HFFc6 (cell line): ENCODE data around the gene PTPRM. TPM values are rescaled to one million over a fixed set of nuclear protein-coding genes. Genes with fewer than 3 reads are reported as not detected.

Experiments
- DNase-seq: peaks from one replicate; pipeline ENCODE4 v3.0.0-alpha.2; 2018
- H3K27ac Mint-ChIP-seq: 2 replicates; pipeline ENCODE4 v1.8.0; 2020; ENCODE audit warnings: mild to moderate bottlenecking, mixed read lengths
- H3K27me3 Mint-ChIP-seq: 2 replicates; pipeline ENCODE4 v1.8.0; 2021; ENCODE audit warnings: mild to moderate bottlenecking, moderate library complexity, mixed read lengths; ENCODE audit not compliant: insufficient read depth
- H3K36me3 Mint-ChIP-seq: 2 replicates; pipeline ENCODE4 v1.8.0; 2021; ENCODE audit warnings: low read depth, mixed read lengths
- H3K4me1 Mint-ChIP-seq: 2 replicates; pipeline ENCODE4 v1.8.0; 2020; ENCODE audit warnings: low read depth, mixed read lengths
- H3K4me3 Mint-ChIP-seq: 2 replicates; pipeline ENCODE4 v1.8.0; 2020; ENCODE audit warnings: mild to moderate bottlenecking, moderate library complexity, mixed read lengths
- H3K9me3 Mint-ChIP-seq: 2 replicates; pipeline ENCODE4 v1.8.0; 2020; ENCODE audit warnings: mild to moderate bottlenecking, mixed read lengths
- total RNA-seq, 6 experiments: library from RNA; stranded (reverse); fragmentation: NEBNext Ultra II Directional; extraction: Animal tissue kit (Norgen Biotek cat#: 25700); gene quantifications; 2 replicates in 1 of 6; 3 replicates in 5 of 6; pipeline ENCODE4 v1.2.3, GENCODE V29; 2021
- TF ChIP-seq, protein P1 (sequence below): fragments of 200-600 bp; sonication (generic); IDR thresholded peaks from 2 replicates; pipeline ENCODE4 v1.5.0; 2021; ENCODE audit warnings: antibody characterized with exemption, mild to moderate bottlenecking

The PTPRM gene
- total RNA-seq, 6 experiments from 2014 or later = 39.4 to 49.8 (median 43.8) TPM

DNA sequence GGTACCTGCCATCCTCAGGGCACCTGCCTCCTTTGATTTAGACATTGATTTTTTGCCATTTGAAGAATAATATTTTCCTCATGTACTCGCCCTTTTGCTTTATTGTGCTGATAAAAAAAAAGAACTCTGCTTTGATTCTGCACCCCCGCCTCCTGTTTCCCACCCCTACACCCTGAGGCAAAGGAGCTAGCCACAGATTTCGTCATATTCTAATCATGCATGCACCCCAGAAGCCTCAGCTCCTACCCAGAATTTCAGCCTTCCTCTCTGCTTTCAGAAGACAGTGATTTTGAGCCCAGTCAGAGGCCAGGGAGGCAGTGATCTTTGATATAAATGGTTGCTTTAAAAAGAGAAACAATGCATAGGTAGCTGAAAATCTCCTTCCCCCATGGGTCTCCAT lies 329.0 kb downstream of the PTPRM start:
- no peak for DNase-seq
- no peak overlapping the region for H3K4me3 Mint-ChIP-seq
- H3K27me3 Mint-ChIP-seq = no peaks in the 10 kb centered on the region
- H3K27ac Mint-ChIP-seq = no peak overlapping the region
- no peaks in the 10 kb centered on the region for H3K36me3 Mint-ChIP-seq
- no peaks in the 10 kb centered on the region for H3K9me3 Mint-ChIP-seq
- TF ChIP-seq, protein P1, sequence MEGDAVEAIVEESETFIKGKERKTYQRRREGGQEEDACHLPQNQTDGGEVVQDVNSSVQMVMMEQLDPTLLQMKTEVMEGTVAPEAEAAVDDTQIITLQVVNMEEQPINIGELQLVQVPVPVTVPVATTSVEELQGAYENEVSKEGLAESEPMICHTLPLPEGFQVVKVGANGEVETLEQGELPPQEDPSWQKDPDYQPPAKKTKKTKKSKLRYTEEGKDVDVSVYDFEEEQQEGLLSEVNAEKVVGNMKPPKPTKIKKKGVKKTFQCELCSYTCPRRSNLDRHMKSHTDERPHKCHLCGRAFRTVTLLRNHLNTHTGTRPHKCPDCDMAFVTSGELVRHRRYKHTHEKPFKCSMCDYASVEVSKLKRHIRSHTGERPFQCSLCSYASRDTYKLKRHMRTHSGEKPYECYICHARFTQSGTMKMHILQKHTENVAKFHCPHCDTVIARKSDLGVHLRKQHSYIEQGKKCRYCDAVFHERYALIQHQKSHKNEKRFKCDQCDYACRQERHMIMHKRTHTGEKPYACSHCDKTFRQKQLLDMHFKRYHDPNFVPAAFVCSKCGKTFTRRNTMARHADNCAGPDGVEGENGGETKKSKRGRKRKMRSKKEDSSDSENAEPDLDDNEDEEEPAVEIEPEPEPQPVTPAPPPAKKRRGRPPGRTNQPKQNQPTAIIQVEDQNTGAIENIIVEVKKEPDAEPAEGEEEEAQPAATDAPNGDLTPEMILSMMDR = no peak
- peaks cover 12% of the 10 kb centered on the region for H3K4me1 Mint-ChIP-seq

DNA sequence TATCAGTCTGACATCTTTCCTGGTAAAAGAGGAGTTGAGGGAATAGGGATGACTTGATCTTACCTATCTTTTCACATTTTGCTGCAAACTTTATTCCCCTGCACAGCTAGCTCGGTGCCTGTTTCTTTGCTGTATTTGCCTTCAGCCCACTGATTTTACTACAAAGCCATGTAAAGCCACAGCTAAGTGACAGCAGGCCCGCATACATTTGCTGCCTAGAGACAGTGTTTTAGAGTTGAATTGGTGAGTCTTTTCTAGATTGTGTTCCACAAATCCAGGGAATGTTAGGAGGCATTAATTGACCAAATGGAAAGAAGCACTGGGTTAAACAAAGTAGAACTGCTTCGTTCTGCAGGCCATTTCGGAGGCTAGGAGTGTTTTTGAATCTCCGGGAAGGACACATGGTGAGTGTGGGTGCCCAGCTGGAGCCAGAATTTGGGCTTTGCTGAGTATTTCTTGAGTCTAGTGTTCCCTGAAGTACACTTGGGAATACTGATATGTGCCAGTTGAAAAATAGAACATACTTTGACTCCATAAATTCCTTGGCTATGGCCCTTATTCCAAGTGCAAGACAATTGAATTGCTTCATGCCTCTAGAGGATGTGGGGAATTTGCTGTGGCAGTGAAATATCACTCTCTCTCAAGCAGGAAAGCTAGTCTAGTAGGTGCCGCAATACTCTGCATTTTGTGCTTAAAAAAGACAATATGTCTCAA lies 329.8 kb downstream of the PTPRM start:
- H3K27ac Mint-ChIP-seq = no peak overlapping the region
- no peak for DNase-seq
- no peak overlapping the region for H3K4me3 Mint-ChIP-seq
- H3K36me3 Mint-ChIP-seq = no peaks in the 10 kb centered on the region
- TF ChIP-seq, protein P1 = no peak
- no peaks in the 10 kb centered on the region for H3K9me3 Mint-ChIP-seq
- H3K4me1 Mint-ChIP-seq = peaks cover 20% of the 10 kb centered on the region
- no peaks in the 10 kb centered on the region for H3K27me3 Mint-ChIP-seq

DNA sequence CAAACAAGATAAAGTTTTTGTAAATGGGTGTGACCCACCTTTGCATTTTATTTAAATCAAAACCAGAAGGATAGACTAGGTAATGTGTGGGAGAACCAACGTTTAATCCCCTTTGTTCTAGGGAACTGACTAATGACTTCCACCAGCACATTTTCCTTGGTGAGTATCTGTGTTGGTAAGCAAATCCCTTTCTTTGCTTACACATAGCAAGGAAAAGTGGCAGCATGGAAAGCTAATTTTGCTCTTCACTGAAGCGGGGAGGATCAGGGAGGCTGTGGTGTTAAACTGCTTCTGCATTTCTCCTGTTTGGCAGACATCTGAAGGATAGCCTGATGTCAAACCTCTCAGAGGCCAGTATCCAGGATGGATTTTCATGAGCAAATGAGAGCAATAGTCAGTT lies 331.1 kb downstream of the PTPRM start:
- DNase-seq = no peak
- Mint-ChIP-seq H3K9me3 (no peaks in the 10 kb centered on the region), H3K4me1 (peaks cover 33% of the 10 kb centered on the region), H3K27me3 (no peaks in the 10 kb centered on the region), H3K27ac (no peak overlapping the region), H3K4me3 (no peak overlapping the region), H3K36me3 (no peaks in the 10 kb centered on the region)
- TF ChIP-seq, protein P1 = no peak

DNA sequence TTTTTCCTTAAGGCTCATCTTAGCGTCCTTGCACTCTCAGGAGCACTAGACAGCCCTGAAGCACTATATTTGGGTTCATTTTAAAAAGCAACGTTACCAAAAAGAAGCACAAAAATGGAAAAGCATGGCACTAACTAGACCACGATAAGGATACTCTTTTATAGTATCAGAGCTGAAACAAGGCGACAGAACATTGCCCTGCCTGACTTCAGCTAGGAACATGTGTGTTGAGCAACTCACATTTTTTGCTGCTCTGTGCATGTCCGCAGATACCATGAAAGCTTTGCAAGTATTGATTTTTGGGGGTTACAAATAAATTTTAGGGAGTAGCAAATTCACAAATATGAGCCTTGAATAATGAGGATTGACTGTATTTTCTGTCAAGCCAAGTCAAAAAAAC lies 332.0 kb downstream of the PTPRM start:
- Mint-ChIP-seq H3K4me3 (no peak overlapping the region), H3K4me1 (peaks cover 42% of the 10 kb centered on the region), H3K9me3 (no peaks in the 10 kb centered on the region), H3K27ac (no peak overlapping the region), H3K27me3 (no peaks in the 10 kb centered on the region), H3K36me3 (no peaks in the 10 kb centered on the region)
- TF ChIP-seq, protein P1 = no peak
- no peak for DNase-seq

DNA sequence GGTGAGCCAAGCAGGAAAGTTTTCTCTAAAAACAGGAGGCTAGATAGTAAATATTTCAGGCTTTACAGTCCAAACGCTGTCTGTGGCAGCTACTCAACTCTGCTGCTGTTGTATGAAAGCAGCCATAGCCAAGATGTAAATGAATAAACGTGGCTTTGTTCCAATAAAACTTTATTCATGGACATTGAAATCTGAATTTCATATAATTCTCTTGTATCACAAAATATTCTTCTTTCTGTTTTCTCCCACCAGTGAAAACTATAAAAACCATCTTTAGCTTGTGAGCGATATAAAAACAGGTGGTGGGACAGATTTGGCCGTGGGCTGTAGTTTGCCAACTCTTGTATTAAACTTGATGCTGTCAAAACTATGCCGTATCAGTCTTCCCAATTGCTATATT lies 333.0 kb downstream of the PTPRM start:
- Mint-ChIP-seq H3K4me1 (peaks cover 52% of the 10 kb centered on the region), H3K4me3 (no peak overlapping the region), H3K36me3 (no peaks in the 10 kb centered on the region), H3K9me3 (no peaks in the 10 kb centered on the region), H3K27me3 (no peaks in the 10 kb centered on the region), H3K27ac (no peak overlapping the region)
- TF ChIP-seq, protein P1 = no peak
- DNase-seq = no peak
